HepG2 (cell line): ENCODE measurements around the gene TDRD1. TPM values are rescaled to one million over a fixed set of nuclear protein-coding genes. Genes with fewer than 3 reads are reported as not detected.
A peak's percentile ranks its signal among the peaks of the same experiment; 100 is the strongest.

Source experiments
- ESRRA ChIP-seq: sonication (generic); formaldehyde crosslinking; IDR thresholded peaks from 2 replicates; pipeline ENCODE4 v1.5.1; 2020; ENCODE audit warnings: mild to moderate bottlenecking, low read depth, missing genetic modification reagents
- FOXC1 ChIP-seq: sonication (generic); formaldehyde crosslinking; IDR thresholded peaks from 2 replicates; pipeline ENCODE4 v1.8.0; 2022; ENCODE audit warnings: mild to moderate bottlenecking, missing genetic modification reagents, borderline replicate concordance
- FOXK2 ChIP-seq: fragments of 450-650 bp; IDR thresholded peaks from 2 replicates; pipeline ENCODE4 v1.6.1; 2016
- FOXP1 ChIP-seq, 2 experiments: fragments of 450-650 bp in 1 of 2; IDR thresholded peaks; 2 replicates each; pipeline ENCODE4 v1.6.1; 2017 to 2018; ENCODE audit warnings: antibody characterized with exemption in 1 of 2
- GLI4 ChIP-seq: sonication (generic); formaldehyde crosslinking; IDR thresholded peaks from 2 replicates; pipeline ENCODE4 v1.5.1; 2020; ENCODE audit warnings: missing genetic modification reagents, mild to moderate bottlenecking, moderate library complexity, borderline replicate concordance
- IRF1 ChIP-seq: sonication (generic); formaldehyde crosslinking; IDR thresholded peaks from 2 replicates; pipeline ENCODE4 v1.4.0; 2020; ENCODE audit warnings: low read depth, mild to moderate bottlenecking, missing genetic modification reagents
- KLF16 ChIP-seq, 2 experiments: sonication (generic) in 1 of 2; formaldehyde crosslinking in 1 of 2; IDR thresholded peaks; 2 replicates each; pipeline versions ENCODE4 v1.6.1 to v1.8.0; 2016 to 2023; ENCODE audit warnings: missing genetic modification reagents in 2 of 2, missing compliant biosample characterization in 1 of 2
- NPAS2 ChIP-seq: sonication (generic); formaldehyde crosslinking; IDR thresholded peaks from 2 replicates; pipeline ENCODE4 v1.8.0; 2022; ENCODE audit warnings: mild to moderate bottlenecking, missing genetic modification reagents, borderline replicate concordance
- PATZ1 ChIP-seq: sonication (generic); formaldehyde crosslinking; IDR thresholded peaks from 2 replicates; pipeline ENCODE4 v1.4.0; 2020; ENCODE audit warnings: missing genetic modification reagents
- PAXIP1 ChIP-seq: sonication (generic); formaldehyde crosslinking; conservative IDR thresholded peaks from 2 replicates; pipeline ENCODE4 v1.4.0; 2020; ENCODE audit warnings: mild to moderate bottlenecking, missing genetic modification reagents, moderate library complexity
- PLRG1 ChIP-seq: fragments of 450-650 bp; conservative IDR thresholded peaks from 2 replicates; pipeline ENCODE4 v1.6.1; 2016
- RBFOX2 ChIP-seq: fragments of 200-400 bp; formaldehyde crosslinking; IDR thresholded peaks from 2 replicates; pipeline ENCODE4 v1.6.1; 2017; ENCODE audit warnings: low read depth, mild to moderate bottlenecking, low read length
- SOX5 ChIP-seq: IDR thresholded peaks from 2 replicates; pipeline ENCODE4 v1.6.1; 2016; ENCODE audit warnings: borderline replicate concordance
- ZFP36L1 ChIP-seq: sonication (generic); formaldehyde crosslinking; IDR thresholded peaks from 2 replicates; pipeline ENCODE4 v1.8.0; 2022; ENCODE audit warnings: mild to moderate bottlenecking, missing genetic modification reagents, moderate library complexity
- ZFP82 ChIP-seq: sonication (generic); formaldehyde crosslinking; IDR thresholded peaks from 2 replicates; pipeline ENCODE4 v1.5.1; 2020; ENCODE audit warnings: mild to moderate bottlenecking, missing genetic modification reagents, borderline replicate concordance
- ZIK1 ChIP-seq: sonication (generic); formaldehyde crosslinking; IDR thresholded peaks from 2 replicates; pipeline ENCODE4 v1.5.0; 2020; ENCODE audit warnings: mild to moderate bottlenecking, low read depth, missing genetic modification reagents, borderline replicate concordance
- ZMYM4 ChIP-seq: sonication (generic); formaldehyde crosslinking; IDR thresholded peaks from 2 replicates; pipeline ENCODE4 v1.8.1; 2023; ENCODE audit warnings: mild to moderate bottlenecking, missing genetic modification reagents
- ZNF18 ChIP-seq: sonication (generic); formaldehyde crosslinking; IDR thresholded peaks from 2 replicates; pipeline ENCODE4 v1.8.0; 2022; ENCODE audit warnings: mild to moderate bottlenecking, missing genetic modification reagents; ENCODE audit not compliant: insufficient replicate concordance
- ZNF414 ChIP-seq: sonication (generic); formaldehyde crosslinking; IDR thresholded peaks from 2 replicates; pipeline ENCODE4 v1.5.0; 2020; ENCODE audit warnings: missing genetic modification reagents
- ZSCAN20 ChIP-seq: sonication (generic); formaldehyde crosslinking; IDR thresholded peaks from 2 replicates; pipeline ENCODE4 v1.4.0; 2020; ENCODE audit warnings: missing genetic modification reagents, mild to moderate bottlenecking, borderline replicate concordance
- polyA plus RNA-seq, 8 experiments: library from polyadenylated mRNA; depleted of rRNA in 3 of 8; stranded (reverse) in 7 of 8; unstranded in 1 of 8; fragments of >200 nt; fragmentation: Illumina TruSeq in 4 of 8; extraction: Trizol in 4 of 8; gene quantifications; 2 replicates each; pipeline versions ENCODE4 v1.2.1 to v1.2.3, GENCODE V29; 2011 to 2016; ENCODE audit warnings: low read depth in 4 of 8, missing spikeins in 1 of 8, mixed read lengths in 1 of 8; ENCODE audit not compliant: insufficient read depth in 1 of 8
- total RNA-seq, 5 experiments: library from RNA; depleted of rRNA; stranded (reverse); fragments of >200 nt; fragmentation: Illumina TruSeq; extraction: Trizol; gene quantifications; 2 replicates each; pipeline ENCODE4 v1.2.3, GENCODE V29; 2016; ENCODE audit warnings: low read depth in 1 of 5

Gene TDRD1
- total and polyA plus RNA-seq, 2 of the 13 experiments (the other 11 are each of a cell fraction or from before 2014, with no cell fraction given), result not detected

GRCh38 chr10:114173921-114174694 is 5.0 kb upstream of the TDRD1 start, which contains the start of gene CCDC186 (continued):
- TF ChIP-seq PAXIP1, result peak; percentile 46; the same call in 1 of the 2 replicates
- no peak for TF ChIP-seq ZSCAN20
- no peak for TF ChIP-seq FOXP1 (IDR thresholded peaks at IDR 0.05)
- no peak for TF ChIP-seq FOXP1 (CRISPR knock-in tag; IDR thresholded peaks at IDR 0.05)
- TF ChIP-seq NPAS2 (CRISPR knock-in tag), result no peak
- no peak for TF ChIP-seq PLRG1
- TF ChIP-seq ESRRA, result peak; percentile 31; the same call in 1 of the 2 replicates
- no peak for TF ChIP-seq IRF1 (CRISPR knock-in tag)
- TF ChIP-seq RBFOX2, result peak; percentile 84
- TF ChIP-seq FOXC1 (CRISPR knock-in tag), result peak; percentile 70; the same call in 1 of the 2 replicates
- TF ChIP-seq ZMYM4 (CRISPR knock-in tag), result peak; percentile 88
- TF ChIP-seq ZIK1 (CRISPR knock-in tag), result peak; percentile 61; the same call in 1 of the 2 replicates
- peak; percentile 34 for TF ChIP-seq ZNF18 (CRISPR knock-in tag)
- TF ChIP-seq GLI4 (CRISPR knock-in tag), result no peak
- TF ChIP-seq PATZ1, result peak; percentile 46; the same call in 1 of the 2 replicates
- peak; percentile 83 for TF ChIP-seq ZNF414 (CRISPR knock-in tag)
- peak; percentile 40; the same call in 1 of the 2 replicates for TF ChIP-seq SOX5 (CRISPR knock-in tag)
- TF ChIP-seq FOXK2, result 0 out of 2 replicates have a peak, but pooled peaks have one; percentile 25
- TF ChIP-seq ZFP36L1 (CRISPR knock-in tag), result no peak
- TF ChIP-seq KLF16 (CRISPR knock-in tag; IDR thresholded peaks at IDR 0.05), result 0 out of 4 replicates have a peak, but pooled peaks of 1 of the 2 experiments have one; percentile 63
- no peak for TF ChIP-seq ZFP82
